HG02884 (cell line): Measurements from ENCODE around the gene COL2A1.

Experiments used
- ATAC-seq: cut with Tn5 transposase; IDR thresholded peaks from one replicate; pipeline ENCODE4 v1.9.1; 2021; ENCODE audit warnings: mild to moderate bottlenecking, moderate library complexity; ENCODE audit not compliant: unreplicated experiment

Gene COL2A1

GRCh38 chr12:48031135-48031960 is 27.1 kb upstream of the COL2A1 start:
- no peak for ATAC-seq

DNA sequence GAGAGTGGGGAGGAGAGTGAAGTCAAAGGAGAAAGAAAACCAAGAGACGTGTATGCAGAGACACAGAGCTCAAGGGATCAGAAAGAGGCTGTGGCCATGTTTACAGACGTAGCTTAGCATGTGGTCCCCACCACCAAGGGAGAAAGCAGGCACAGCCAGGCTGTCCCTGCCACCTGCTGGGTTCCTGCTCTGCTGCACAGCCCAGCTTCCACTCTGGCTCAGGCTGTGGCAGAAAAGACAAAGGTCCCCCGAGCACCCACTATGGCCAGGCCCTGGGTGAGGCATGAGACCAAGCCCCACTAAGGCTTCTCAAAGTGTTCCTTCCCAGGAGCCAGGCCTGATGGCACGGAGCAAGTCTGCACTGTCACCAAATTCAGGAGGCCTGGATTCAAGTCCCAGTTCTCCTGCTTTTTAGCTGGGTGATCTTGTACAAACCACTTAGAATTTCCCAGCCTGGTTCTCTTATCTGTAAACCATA is 25.9 kb upstream of the COL2A1 start:
- no peak for ATAC-seq

GRCh38 chr12:48029491-48030172 is 25.4 kb upstream of the COL2A1 start:
- ATAC-seq, result no peak

DNA sequence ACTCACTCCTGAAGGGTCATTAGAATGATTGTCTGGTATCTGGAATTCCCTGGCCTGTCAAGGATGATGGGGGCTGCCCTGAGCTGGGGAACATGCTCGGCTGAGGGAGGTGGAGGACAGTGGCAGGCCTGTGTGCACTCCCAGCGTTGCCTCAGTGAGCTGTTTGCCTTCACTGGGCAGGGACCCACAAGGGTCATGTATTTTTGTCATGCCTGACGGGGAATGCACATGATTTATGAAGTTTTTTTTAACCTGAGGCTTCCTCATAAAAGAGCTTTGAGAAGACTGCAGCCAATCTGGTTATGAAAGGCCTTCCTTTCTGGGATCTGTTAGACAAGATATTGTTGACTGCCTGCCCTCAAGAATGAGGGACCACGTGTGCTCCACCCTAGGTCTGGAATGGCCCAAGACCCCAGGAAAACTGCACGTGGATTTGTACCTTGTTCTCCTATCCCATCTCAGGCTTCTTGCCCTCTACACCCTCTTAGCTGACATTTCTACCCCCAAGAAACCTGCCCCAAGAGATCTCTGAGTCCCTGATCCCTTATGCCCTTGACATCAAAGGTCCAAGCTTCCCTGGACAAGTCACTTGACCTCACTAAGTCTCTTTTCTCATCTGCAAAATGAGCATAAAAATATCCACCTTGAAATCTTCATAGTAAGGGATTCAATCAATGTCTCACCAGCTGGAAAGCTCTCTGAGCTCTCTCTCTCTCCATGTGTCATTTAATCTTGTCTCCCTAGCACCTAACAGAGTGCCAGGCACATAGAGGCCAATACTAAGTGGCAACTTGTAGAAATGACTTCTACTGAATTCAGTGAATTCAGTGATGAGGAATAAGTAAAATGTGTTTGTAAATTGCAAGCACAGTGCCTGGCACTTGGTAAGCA is 24.5 kb upstream of the COL2A1 start:
- ATAC-seq, result no peak

DNA sequence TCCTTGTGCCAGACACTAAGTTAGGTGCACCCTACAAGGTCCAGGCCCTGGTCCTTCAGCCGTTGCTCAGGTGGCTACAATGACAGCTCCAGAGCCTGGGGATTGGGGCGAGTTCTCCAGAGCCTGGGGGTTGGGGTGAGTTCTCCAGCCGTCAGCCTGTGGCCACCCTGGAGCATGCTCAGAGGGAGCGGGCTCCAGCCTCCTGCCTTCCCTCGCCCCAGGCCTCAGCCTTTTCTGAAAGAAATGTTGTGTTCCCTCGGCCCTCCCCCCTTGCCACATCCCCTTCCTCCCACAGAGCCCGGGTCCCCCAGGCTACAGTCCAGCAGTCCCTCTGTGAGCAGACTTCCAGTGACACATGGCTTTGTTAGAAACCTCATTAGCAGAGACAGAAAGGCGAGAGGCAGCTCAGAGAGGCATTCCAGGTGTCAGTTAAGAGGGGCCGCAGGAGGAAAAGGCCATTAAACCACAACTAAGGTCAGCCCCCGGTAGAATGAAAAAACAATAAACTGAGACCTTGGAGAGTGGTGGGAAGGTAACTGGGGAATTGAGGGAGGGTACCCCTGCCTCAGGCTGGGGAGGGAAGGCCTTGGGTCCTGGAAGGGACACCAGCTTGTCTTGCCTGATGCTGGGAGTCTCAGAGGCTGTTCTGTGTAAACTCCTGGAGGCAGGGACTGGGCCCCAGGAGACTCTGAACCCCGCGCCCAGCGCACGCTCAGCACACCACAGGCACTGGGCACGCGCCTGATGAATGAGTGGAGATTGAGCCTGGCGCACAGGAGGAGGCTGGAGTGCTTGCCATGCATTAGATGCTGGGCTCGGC is 23.1 kb upstream of the COL2A1 start:
- no peak for ATAC-seq

DNA sequence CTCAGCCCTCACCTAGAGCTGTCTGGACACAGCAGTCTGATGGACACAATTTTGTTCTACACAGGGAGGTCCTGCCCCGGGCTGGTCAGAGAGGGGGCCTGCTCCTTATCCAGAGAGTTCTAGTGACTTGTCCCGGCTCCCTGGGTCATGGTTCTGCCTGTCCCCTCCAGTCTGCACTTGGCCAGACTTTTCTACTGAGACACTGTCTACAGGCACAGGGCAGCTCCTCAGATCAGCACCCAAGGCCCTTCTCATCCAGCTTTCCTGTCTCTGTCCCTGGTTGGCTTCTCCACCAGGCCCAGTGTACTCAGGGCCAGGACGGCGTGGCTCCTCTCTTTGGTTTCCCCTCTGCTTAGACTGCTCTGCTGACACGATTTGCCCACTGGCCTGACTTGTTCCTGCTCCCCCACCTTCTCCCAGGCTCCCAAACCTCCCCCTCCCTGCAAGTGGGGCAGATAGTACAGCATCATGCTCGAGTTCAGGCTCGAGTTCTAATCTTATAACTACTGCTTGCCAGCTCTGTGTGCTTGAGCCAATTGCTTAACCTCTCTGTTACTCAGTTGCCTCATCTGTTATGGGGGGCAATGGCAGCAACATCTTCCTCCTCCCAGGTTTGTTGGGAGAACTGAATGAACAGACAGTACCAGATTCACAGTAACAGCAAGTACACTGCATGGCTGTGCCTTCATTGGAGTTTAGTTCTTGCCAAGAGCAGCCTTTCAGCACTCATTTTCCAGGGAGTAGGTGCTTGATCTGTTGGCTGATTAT is 22.0 kb upstream of the COL2A1 start:
- no peak for ATAC-seq

DNA sequence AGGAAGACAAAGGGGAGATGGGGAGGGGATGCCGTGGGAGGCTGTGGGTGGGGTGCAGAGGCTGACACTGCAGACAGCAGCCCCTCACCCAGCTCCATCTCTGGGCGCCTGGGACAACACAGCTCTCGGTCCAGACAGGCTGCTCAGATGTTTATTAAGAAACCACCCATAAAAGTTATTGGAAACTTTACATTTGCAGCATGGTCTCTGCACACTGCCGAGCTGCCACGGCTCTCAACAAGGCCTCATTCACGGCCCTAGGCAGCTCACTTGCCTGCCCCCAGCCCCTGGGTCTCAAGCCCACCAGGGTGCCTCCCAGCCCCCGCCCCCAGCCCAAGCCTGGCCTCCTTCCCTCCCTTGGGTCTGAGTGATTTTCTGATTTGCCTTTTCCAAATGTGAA is 21.0 kb upstream of the COL2A1 start:
- no peak for ATAC-seq

DNA sequence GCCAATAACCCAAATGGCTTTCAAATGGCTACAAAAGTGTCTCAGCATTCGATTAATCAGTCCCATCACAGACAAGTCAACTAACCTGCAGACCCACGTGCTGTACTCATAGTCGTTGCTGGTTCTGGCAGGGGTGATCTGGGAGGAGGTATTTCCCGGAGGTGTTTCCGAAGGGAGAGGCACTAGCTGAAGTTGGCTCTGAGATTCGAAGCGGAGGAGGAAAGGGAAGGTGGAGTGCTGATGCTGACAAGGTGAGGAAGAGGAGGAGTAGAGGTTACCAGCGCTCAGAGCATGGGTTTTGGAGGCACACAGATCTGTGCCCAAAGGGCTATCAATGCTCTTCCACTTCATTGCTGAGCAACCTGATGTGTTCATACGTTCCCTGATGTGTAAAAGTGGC is 20.5 kb upstream of the COL2A1 start:
- no peak for ATAC-seq

DNA sequence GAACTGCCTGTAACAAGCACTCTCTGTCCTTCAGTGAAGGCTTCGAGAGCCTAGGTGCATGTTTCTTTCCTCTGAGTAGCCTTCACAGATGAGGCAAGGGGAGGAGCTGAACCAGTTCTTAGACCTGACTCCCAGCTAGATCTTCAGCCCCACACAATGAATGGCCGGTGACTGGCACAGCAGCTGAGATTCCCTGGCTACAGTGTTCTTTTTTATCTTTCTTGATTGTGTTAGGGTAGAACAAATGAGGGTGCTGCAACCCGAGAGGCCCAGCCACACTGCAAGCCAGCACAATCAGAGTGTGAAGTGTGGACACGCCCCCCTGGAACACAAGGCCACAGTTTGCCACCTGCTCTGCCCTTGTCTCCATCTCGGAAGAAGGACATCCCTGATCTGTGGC is 19.1 kb upstream of the COL2A1 start:
- no peak for ATAC-seq

DNA sequence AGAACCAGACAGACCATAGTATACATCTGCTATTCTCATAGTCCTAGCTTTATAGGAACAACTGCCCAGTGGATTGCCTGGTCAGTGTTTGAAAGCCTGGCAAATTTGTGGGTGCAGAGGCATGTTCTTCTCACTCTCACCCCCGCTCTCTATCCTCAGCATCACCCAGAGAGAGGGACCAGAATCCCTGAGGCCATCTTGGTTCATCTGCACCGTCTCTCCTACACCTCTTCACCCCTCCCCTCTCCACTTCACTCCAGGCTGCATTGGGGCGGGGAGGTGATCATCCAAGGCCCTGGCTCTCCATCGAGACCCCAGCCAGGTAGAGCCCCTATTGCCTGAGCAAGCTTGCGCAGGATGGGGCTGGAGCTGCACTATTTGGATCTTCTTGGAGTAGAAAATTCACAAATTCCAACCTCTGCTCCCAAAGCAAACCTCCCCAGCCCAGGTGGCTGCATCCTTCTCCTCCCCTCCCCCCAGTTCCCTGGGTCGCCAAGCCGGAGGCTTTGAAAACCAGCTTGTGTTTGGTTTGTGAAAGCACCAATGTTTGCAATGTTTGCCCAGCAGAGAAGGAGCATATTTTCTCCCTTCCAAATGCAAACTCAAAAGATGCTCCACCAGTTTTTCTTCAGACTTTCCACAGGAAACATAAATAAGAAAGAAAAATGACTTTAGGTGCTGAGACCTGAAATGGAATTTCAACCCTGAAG is 18.6 kb upstream of the COL2A1 start:
- no peak for ATAC-seq

DNA sequence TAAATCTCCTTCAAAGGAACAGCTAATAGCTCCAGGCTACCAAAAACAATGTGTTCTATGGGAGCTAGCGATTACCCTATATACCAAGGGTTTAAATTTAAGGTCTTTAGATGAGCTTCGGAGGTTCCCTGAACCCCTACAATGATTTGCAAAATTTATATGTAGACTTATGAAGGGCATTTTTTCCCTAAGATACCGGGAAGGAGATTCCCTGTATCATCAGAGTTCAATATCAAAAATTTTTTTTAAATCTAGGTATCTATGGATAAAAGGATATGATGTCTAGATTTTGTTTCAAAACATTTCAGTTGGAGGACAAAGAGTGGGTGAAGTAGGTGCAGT is 17.9 kb upstream of the COL2A1 start:
- no peak for ATAC-seq

DNA sequence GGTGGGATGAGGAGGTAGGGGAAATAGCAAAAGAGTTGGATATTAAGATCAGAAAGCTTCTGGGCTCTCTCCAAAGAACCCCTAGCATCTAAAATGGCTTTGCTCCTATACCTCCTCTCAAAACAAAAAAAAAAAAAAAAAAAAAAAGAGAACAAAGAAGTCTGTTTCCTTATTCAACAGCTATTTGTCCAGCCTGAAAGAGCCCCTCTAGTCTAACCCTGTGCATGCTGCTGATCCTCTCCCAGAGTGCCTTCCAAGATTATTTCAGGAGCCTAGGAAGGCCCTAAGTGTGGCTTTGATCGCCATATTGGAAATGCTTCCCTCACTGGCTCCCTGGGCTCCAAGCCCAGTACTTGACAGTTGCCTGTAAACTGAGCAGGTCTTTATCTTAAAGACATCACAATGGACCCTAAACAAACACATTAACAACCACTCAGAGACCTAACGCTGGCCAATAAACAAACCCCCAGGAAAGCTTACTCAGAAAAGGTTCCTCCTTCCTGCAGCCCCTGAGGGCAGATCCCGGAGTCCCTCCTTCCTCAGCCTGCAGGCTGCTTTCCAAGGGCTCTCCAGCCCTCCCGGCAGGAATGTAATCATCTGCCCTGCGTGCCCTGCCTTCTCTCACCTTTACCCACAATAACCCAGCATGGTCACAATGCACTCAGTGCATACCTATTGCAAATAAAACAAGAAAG is 17.4 kb upstream of the COL2A1 start:
- no peak for ATAC-seq

DNA sequence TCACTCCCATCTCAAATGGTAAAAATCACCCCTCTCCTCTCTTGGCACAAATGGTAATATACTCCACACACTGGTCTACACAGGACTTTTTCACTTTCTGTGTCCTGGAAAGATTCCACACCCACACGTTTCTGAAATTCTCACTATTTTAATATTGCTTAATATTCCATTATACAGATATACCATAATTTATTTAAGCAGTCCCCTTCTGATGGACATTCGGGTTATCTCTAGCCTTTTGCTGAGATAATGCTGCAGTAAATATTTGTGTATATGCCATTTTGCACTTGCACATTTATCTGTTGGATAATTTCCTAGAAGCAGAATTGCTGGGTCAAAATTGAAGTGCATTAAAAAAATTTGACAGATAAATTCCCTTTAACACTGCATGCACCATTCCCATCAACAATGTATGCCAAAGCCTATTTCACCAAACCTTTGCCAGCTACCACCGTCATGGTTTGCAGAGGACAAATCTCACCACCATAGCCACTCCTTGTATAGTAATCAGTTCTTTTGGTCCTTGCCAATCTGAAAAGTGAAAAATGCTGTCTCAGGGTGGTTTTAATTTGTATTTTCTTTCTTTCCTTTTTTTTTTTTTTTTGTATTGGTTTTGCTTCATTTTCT is 15.5 kb upstream of the COL2A1 start:
- ATAC-seq, result no peak

GRCh38 chr12:48018618-48018995 is 14.3 kb upstream of the COL2A1 start:
- ATAC-seq, result no peak

DNA sequence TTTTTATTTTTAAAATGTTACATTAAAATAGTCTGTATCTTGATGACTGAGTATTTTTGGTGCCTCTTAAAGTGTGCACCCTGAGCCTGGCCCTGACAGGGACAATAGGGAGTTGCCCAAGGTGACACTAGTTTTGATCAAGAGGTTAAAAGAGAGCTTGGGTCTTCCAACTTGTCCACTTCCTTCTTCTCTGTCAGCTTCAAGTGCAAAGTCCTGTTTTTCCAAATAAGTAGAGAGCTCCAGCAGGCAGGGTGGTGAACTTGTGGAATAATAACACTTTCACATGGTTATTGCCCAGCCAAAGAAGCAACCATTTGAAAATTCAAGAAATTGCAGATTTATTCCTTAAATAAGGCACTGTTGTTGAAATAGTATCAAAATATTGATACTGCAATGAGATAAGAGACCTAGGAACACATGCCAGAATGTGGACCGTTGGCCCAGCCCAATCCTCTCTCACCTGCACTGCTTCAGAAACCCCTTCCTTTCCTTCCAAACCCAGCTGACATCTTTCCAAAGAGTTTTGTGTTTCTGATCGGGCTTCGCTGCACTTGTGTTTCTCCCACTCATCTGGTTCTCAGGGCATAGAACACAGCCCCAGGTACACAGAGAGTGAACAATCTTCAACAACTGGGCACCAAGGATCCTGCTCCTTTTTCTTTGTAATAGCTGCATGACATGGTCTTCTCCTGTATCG is 13.8 kb upstream of the COL2A1 start:
- no peak for ATAC-seq

- no peak for ATAC-seq
Observed at GRCh38 chr12:48017496-48017895, 13.2 kb upstream of the COL2A1 start.

GRCh38 chr12:48016373-48017020 is 12.2 kb upstream of the COL2A1 start:
- ATAC-seq, result no peak
